Daoy (cell line): ENCODE measurements around the gene GUCY2D. TPM values are rescaled to one million over a fixed set of nuclear protein-coding genes. Genes with fewer than 3 reads are reported as not detected.
A peak's percentile ranks its signal among the peaks of the same experiment; 100 is the strongest.
"Not testable (repeated sequence)": the region's sequence is repeated elsewhere in the genome, so short reads cannot be mapped to it uniquely, and the experiment has no call there.

Experiments
- DNase-seq: peaks from one replicate; pipeline ENCODE4 v3.0.0-alpha.2; 2015; ENCODE audit warnings: low read depth
- total RNA-seq: library from RNA; depleted of rRNA; stranded (reverse); fragments of >200 nt; shearing (Covaris generic); gene quantifications from 2 replicates; pipeline ENCODE4 v1.2.3, GENCODE V29; 2014

GUCY2D gene
- total RNA-seq, 1 experiment from 2014 or later, result under 0.01 TPM

- no peak for DNase-seq
These were observed 42.7 kb downstream of the GUCY2D start for GRCh38 chr17:8044819-8045810.

GRCh38 chr17:8046306-8046928 is 44.0 kb downstream of the GUCY2D start:
- no peak for DNase-seq

- DNase-seq, result no peak
These were observed 44.7 kb downstream of the GUCY2D start for GRCh38 chr17:8046929-8047768.

GRCh38 chr17:8047769-8048110 is 45.3 kb downstream of the GUCY2D start:
- DNase-seq, result no peak

GRCh38 chr17:8048236-8048635 is 45.8 kb downstream of the GUCY2D start:
- no peak for DNase-seq

- no peak for DNase-seq
These were observed 46.3 kb downstream of the GUCY2D start for GRCh38 chr17:8048736-8049135.

- no peak for DNase-seq
These were observed 49.4 kb downstream of the GUCY2D start for GRCh38 chr17:8051831-8052230.

GRCh38 chr17:8052256-8053252 is 50.1 kb downstream of the GUCY2D start:
- DNase-seq, result no peak

- DNase-seq, result no peak
These were observed 51.2 kb downstream of the GUCY2D start for GRCh38 chr17:8053600-8053999.

GRCh38 chr17:8055851-8056231 is 53.4 kb downstream of the GUCY2D start:
- no peak for DNase-seq

GRCh38 chr17:8056232-8056975 is 54.0 kb downstream of the GUCY2D start:
- peak; percentile 51 for DNase-seq

GRCh38 chr17:8056976-8057625 is 54.7 kb downstream of the GUCY2D start:
- no peak for DNase-seq

- peak; percentile 69 for DNase-seq
These were observed 55.3 kb downstream of the GUCY2D start for GRCh38 chr17:8057691-8058114.

GRCh38 chr17:8059131-8059530 is 56.7 kb downstream of the GUCY2D start:
- no peak for DNase-seq

GRCh38 chr17:8060274-8060673 is 57.9 kb downstream of the GUCY2D start:
- DNase-seq, result peak; percentile 47

GRCh38 chr17:8061851-8062250 is 59.4 kb downstream of the GUCY2D start:
- not testable (repeated sequence) for DNase-seq

GRCh38 chr17:8062435-8062806 is 60.0 kb downstream of the GUCY2D start:
- DNase-seq, result no peak

GRCh38 chr17:8062807-8063483 is 60.5 kb downstream of the GUCY2D start:
- no peak for DNase-seq
